ENCODE results near the gene HIVEP1. TPM values are rescaled to one million over a fixed set of nuclear protein-coding genes. Genes with fewer than 3 reads are reported as not detected.

HIVEP1 gene
- total RNA-seq, 1 experiment from 2014 or later: 24.3 TPM

DNA sequence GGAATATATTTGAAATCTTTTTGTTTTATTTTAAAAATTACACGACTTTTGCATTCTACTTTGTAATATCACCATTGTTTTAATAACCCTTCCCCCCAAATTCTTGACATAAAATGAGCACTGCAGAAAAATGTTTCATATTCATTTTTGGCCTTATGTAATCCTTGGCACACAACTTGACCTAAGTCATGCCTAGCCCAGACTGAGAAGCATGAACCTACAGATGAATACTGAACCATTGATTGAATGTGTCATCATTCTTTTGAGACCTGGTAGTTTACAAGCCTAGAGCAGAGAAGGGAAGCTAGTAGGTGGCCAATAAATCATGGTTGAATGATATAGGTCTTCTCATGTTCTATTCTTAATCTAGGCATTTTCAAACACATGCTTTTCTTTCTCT, 188.6 kb downstream of the HIVEP1 start (continued):
- no peak for TF ChIP-seq TEAD4 (CRISPR knock-in tag; IDR thresholded peaks at IDR 0.05)
- no peak for TF ChIP-seq TP53 (CRISPR knock-in tag; IDR thresholded peaks at IDR 0.05)
- TF ChIP-seq ZNF423 (CRISPR knock-in tag; IDR thresholded peaks at IDR 0.05): no peak
- TF ChIP-seq SMAD4 (CRISPR knock-in tag; IDR thresholded peaks at IDR 0.05): no peak
- TF ChIP-seq, protein P1, sequence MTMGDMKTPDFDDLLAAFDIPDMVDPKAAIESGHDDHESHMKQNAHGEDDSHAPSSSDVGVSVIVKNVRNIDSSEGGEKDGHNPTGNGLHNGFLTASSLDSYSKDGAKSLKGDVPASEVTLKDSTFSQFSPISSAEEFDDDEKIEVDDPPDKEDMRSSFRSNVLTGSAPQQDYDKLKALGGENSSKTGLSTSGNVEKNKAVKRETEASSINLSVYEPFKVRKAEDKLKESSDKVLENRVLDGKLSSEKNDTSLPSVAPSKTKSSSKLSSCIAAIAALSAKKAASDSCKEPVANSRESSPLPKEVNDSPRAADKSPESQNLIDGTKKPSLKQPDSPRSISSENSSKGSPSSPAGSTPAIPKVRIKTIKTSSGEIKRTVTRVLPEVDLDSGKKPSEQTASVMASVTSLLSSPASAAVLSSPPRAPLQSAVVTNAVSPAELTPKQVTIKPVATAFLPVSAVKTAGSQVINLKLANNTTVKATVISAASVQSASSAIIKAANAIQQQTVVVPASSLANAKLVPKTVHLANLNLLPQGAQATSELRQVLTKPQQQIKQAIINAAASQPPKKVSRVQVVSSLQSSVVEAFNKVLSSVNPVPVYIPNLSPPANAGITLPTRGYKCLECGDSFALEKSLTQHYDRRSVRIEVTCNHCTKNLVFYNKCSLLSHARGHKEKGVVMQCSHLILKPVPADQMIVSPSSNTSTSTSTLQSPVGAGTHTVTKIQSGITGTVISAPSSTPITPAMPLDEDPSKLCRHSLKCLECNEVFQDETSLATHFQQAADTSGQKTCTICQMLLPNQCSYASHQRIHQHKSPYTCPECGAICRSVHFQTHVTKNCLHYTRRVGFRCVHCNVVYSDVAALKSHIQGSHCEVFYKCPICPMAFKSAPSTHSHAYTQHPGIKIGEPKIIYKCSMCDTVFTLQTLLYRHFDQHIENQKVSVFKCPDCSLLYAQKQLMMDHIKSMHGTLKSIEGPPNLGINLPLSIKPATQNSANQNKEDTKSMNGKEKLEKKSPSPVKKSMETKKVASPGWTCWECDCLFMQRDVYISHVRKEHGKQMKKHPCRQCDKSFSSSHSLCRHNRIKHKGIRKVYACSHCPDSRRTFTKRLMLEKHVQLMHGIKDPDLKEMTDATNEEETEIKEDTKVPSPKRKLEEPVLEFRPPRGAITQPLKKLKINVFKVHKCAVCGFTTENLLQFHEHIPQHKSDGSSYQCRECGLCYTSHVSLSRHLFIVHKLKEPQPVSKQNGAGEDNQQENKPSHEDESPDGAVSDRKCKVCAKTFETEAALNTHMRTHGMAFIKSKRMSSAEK (CRISPR knock-in tag; IDR thresholded peaks at IDR 0.05; ENCODE audit: borderline replicate concordance): no peak

DNA sequence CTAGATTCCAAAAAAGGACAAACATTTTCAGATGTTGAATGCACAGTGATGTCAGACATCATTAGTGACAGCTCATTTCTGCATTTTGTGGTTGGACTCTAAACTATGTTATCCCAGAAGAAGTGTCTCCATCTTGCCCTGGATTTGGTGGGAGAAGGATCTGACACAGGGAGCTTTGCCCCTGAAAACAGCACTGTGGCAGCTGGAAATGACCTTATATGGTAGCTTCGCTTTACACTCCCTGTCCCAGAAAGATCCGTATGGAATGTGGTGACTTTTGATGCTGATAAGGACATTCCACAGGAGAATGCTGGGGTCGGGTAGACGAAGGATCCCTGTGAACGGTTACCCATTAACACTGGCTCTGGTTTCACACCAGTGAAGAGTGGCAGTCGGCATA, 190.9 kb downstream of the HIVEP1 start:
- ChIA-PET POLR2A (no interaction called here), CTCF (interaction anchor here (0.6 to 1.9 kb wide), 2 partner anchors 30 to 87 kb away, joined by 3 to 6 read pairs; partner anchors contain the start of gene EDN1)
- Mint-ChIP-seq H3K27ac (peak overlapping the region; percentile 4; the same call in 1 of the 2 replicates), H3K27me3 (ENCODE audit: low read depth) (no peaks in the 10 kb centered on the region), H3K4me3 (no peak overlapping the region), H3K4me1 (peaks cover 10% of the 10 kb centered on the region), H3K36me3 (no peaks in the 10 kb centered on the region), H3K9me3 (no peaks in the 10 kb centered on the region)
- ATAC-seq: peak; percentile 96
- TF ChIP-seq TEAD4 (CRISPR knock-in tag; IDR thresholded peaks at IDR 0.05) (no peak), NR1H2 (CRISPR knock-in tag; IDR thresholded peaks at IDR 0.05) (no peak), ZNF671 (CRISPR knock-in tag; IDR thresholded peaks at IDR 0.05) (no peak)
- TF ChIP-seq, protein P2, sequence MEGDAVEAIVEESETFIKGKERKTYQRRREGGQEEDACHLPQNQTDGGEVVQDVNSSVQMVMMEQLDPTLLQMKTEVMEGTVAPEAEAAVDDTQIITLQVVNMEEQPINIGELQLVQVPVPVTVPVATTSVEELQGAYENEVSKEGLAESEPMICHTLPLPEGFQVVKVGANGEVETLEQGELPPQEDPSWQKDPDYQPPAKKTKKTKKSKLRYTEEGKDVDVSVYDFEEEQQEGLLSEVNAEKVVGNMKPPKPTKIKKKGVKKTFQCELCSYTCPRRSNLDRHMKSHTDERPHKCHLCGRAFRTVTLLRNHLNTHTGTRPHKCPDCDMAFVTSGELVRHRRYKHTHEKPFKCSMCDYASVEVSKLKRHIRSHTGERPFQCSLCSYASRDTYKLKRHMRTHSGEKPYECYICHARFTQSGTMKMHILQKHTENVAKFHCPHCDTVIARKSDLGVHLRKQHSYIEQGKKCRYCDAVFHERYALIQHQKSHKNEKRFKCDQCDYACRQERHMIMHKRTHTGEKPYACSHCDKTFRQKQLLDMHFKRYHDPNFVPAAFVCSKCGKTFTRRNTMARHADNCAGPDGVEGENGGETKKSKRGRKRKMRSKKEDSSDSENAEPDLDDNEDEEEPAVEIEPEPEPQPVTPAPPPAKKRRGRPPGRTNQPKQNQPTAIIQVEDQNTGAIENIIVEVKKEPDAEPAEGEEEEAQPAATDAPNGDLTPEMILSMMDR (IDR thresholded peaks at IDR 0.05): no peak
- TF ChIP-seq, protein P3, sequence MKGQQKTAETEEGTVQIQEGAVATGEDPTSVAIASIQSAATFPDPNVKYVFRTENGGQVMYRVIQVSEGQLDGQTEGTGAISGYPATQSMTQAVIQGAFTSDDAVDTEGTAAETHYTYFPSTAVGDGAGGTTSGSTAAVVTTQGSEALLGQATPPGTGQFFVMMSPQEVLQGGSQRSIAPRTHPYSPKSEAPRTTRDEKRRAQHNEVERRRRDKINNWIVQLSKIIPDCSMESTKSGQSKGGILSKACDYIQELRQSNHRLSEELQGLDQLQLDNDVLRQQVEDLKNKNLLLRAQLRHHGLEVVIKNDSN (CRISPR knock-in tag; IDR thresholded peaks at IDR 0.05): no peak
- no peak for DNase-seq (ENCODE audit: low spot score)

DNA sequence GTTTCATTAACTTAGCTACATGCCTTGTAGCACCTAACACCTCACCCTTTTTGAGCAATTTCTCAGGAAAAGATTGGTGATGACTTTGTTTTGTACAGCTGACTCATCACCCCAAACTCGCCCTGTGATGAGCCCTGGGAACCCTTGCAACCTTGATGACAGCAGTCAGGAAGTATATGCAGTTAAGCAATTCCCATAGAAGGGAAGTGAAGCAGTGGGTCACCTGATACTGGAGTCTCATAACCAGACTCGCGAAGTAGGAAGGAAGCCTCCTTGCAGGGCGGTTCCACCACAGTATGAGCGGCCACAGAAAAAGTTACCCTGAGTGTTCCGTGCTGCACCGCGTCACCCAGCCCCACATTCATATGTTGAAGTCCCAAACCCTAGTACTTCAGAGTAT, 196.1 kb downstream of the HIVEP1 start:
- CTCF ChIA-PET: no interaction called here
- Mint-ChIP-seq H3K27me3 (ENCODE audit: low read depth) (no peaks in the 10 kb centered on the region), H3K27ac (no peak overlapping the region), H3K4me3 (no peak overlapping the region), H3K9me3 (peaks cover 8% of the 10 kb centered on the region; the same call in 1 of the 2 replicates), H3K4me1 (peaks cover 2% of the 10 kb centered on the region), H3K36me3 (no peaks in the 10 kb centered on the region)
- DNase-seq (ENCODE audit: low spot score) (no peak), ATAC-seq (no peak)
- POLR2A ChIA-PET: interaction anchor here (0.5 kb wide), 1 partner anchor 1537 kb away, joined by 3 read pairs; no protein-coding TSS in a partner anchor
- no peak for TF ChIP-seq ZBTB21 (CRISPR knock-in tag; IDR thresholded peaks at IDR 0.05; ENCODE audit: borderline replicate concordance)
- TF ChIP-seq ATF1 (CRISPR knock-in tag; IDR thresholded peaks at IDR 0.05): no peak
- TF ChIP-seq, protein P4, sequence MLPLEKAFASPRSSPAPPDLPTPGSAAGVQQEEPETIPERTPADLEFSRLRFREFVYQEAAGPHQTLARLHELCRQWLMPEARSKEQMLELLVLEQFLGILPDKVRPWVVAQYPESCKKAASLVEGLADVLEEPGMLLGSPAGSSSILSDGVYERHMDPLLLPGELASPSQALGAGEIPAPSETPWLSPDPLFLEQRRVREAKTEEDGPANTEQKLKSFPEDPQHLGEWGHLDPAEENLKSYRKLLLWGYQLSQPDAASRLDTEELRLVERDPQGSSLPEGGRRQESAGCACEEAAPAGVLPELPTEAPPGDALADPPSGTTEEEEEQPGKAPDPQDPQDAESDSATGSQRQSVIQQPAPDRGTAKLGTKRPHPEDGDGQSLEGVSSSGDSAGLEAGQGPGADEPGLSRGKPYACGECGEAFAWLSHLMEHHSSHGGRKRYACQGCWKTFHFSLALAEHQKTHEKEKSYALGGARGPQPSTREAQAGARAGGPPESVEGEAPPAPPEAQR (CRISPR knock-in tag; IDR thresholded peaks at IDR 0.05): no peak
- no peak for TF ChIP-seq JUN (CRISPR knock-in tag; IDR thresholded peaks at IDR 0.05)
- no peak for TF ChIP-seq FOXJ3 (CRISPR knock-in tag; IDR thresholded peaks at IDR 0.05; ENCODE audit: borderline replicate concordance)
- no peak for TF ChIP-seq HMGA2 (CRISPR knock-in tag; IDR thresholded peaks at IDR 0.05)
- TF ChIP-seq FOXP1 (CRISPR knock-in tag; IDR thresholded peaks at IDR 0.05; ENCODE audit: borderline replicate concordance): no peak
- TF ChIP-seq PRRX2 (CRISPR knock-in tag; IDR thresholded peaks at IDR 0.05): no peak

Measured in WTC11 (cell line).